ENCODE results near the gene CLNK.

DNA sequence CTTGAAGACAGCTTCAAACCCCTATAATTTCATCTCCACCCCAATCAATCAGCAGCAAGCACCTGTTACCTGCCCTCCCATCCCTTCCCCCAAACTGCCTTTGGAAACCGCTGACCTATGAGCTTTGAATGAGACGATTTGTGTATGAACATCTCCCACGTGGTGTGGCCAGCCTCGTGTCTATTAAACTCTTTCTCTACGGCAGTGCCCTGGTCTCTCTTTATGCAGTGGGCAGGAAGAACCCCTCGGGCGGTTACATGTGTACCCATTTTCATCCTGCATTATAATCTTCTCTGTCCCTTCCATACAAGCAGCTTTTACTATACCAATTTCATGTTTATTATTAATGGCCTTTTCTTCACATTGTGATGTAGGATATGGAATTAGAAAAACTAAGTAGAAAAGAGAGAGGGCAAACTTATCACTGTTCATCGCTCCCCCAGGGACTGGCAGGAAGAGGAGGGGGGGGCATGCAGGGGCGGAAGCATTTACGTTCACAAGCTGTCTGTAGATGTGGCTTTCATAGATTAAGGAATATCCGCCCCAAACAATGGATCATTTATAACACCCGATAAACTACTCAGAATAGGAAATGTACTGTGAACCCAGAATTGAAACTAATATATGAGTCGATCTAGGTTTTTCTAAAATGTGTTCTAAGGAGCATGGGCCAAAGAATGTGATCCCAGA, 131.8 kb downstream of the CLNK start:
- TF ChIP-seq, protein P1, sequence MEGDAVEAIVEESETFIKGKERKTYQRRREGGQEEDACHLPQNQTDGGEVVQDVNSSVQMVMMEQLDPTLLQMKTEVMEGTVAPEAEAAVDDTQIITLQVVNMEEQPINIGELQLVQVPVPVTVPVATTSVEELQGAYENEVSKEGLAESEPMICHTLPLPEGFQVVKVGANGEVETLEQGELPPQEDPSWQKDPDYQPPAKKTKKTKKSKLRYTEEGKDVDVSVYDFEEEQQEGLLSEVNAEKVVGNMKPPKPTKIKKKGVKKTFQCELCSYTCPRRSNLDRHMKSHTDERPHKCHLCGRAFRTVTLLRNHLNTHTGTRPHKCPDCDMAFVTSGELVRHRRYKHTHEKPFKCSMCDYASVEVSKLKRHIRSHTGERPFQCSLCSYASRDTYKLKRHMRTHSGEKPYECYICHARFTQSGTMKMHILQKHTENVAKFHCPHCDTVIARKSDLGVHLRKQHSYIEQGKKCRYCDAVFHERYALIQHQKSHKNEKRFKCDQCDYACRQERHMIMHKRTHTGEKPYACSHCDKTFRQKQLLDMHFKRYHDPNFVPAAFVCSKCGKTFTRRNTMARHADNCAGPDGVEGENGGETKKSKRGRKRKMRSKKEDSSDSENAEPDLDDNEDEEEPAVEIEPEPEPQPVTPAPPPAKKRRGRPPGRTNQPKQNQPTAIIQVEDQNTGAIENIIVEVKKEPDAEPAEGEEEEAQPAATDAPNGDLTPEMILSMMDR (IDR thresholded peaks at IDR 0.05 in 8 of 11, conservative IDR thresholded peaks at IDR 0.05 in 3 of 11): no peak
- TF ChIP-seq POLR2A (IDR thresholded peaks at IDR 0.05): no peak
